ENCODE results near the gene DIRAS1.

- TF ChIP-seq CTCF (IDR thresholded peaks at IDR 0.05; ENCODE audit: low read depth, low read length, missing input control) (no peak), GABPA (IDR thresholded peaks at IDR 0.05 in 1 of 2, conservative IDR thresholded peaks at IDR 0.05 in 1 of 2) (no peak), HNF4G (IDR thresholded peaks at IDR 0.05) (no peak), TAF1 (conservative IDR thresholded peaks at IDR 0.05) (no peak), SP1 (IDR thresholded peaks at IDR 0.05) (no peak), RXRA (IDR thresholded peaks at IDR 0.05) (no peak), EGR1 (IDR thresholded peaks at IDR 0.05; ENCODE audit: low read depth in 2 of 2) (no peak), YY1 (IDR thresholded peaks at IDR 0.05) (no peak), ZBTB33 (IDR thresholded peaks at IDR 0.05) (no peak), REST (IDR thresholded peaks at IDR 0.05) (no peak), JUND (IDR thresholded peaks at IDR 0.05) (no peak)
- TF ChIP-seq, protein P1, sequence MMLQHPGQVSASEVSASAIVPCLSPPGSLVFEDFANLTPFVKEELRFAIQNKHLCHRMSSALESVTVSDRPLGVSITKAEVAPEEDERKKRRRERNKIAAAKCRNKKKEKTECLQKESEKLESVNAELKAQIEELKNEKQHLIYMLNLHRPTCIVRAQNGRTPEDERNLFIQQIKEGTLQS (IDR thresholded peaks at IDR 0.05) = no peak
Observed at GRCh38 chr19:2770055-2771013, 49.2 kb upstream of the DIRAS1 start.

Data from liver (tissue), 3 donors.